HG03378 (cell line): Measurements from ENCODE around the gene KRTAP10-2.

Experiments
- ATAC-seq: cut with Tn5 transposase; IDR thresholded peaks from one replicate; pipeline ENCODE4 v1.9.1; 2021; ENCODE audit warnings: mild to moderate bottlenecking, moderate library complexity; ENCODE audit not compliant: unreplicated experiment

The KRTAP10-2 gene

DNA sequence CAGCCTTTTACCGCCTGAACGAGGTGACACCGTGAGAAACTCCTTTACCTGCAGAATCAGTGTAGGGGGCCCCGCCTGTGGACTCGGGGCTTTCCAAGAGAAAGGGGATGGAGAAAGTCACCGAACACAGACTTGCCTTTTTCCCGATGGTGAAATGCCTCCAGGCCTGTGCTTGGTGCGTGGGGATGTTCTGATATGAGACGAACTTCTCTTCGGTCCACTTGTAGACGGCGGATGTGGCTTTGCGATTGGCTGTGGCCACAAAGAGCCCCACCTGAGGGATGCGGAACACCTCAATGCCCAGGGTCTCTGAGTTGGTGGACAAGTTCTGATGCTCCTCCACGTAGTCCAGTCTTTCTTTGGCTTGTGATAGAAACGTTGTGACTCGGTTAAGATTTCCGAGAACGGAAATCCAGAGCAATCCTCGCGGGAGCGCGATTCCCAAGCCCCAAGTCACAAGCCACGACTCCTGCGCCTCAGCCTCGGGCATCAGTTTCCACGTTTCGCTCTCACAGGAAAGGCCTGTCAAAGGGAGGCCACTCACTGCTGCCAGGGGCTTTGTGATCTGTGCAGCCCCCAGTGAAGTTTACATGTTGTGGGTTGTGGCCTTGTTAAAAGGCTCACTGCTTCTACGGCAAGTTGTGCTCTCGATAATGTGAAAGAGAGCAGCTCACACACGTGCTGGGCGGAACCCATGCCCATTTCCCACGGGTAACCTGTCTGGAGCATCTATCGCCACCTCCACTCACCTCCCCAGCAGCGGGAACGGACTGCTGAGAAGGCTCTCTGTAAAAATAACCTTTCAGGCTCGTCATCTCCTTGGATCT, 23.9 kb downstream of the KRTAP10-2 start:
- ATAC-seq = no peak

DNA sequence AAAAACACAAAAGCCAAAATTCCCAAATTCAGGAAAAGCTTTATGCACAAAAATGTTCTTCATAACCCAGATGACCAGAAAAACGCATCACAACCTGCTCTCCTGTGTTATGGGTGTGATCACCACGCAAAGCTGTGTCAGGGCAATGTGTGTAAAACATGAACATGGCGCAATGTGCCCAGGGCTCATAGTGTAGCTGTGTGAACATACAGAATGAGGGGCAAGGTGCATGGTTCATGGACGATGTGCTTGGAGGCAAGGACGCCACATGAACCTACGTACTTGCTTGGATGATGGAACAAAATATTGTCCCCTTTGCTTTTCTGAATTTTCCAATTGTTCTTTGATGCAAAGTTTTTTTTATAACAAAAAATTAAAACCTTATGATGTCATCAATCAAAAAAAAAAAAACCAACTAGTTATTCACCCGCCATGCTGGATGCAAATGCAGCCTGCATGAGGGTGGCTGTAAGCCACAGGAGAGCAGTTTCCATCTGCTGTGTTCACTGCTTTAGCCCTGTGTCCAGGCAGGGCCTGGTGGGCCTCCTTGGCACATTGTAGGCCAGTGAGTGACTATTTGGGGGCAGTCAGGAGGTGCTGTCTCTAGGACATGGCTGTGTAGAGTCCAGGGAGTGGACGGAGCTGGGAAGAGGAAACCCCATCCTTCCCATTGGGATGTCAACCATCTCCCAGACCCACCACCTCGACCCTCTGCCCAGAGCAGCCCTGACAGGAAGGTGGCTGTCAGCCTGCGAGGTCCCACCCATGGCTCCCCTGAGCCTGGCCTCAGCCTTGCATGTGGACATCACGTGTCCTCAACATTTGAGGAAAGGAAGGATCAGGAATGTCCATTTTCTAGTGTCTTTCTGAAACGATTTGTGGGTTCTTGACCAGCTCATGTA, 25.0 kb downstream of the KRTAP10-2 start:
- no peak for ATAC-seq

DNA sequence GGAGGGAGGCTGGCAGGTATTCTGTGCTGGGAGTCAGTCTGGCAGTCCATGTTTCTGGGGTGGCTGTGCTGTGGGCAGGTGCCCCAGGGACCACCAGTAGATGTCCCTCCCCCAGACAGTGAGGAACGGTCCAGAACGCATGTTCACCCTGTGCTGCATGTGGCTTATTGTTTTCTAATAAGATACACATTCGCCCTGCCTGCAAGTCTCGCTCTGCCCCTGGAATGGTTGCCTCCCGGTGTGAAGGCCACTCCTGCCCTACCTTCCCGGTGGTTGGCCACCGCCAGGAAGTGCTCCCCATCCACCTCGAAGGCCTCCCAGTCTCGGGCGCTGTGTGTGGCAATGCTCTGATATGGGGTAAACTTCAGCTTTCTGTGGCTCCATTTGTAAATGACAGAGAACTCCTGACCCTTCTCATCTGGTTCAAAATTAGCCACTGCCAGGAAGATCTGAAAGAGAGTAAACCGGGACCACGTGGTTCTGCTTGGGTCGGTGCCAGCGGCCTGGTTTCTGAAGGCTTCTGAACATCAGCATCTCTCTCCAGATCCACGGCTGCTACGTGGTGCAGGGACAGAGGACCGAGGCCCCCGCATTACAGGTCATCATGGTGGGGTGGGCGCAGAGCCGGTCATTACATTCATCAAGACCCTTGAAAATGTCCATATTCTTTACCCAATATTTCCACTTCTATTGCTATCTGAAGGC, 25.8 kb downstream of the KRTAP10-2 start:
- ATAC-seq = no peak

DNA sequence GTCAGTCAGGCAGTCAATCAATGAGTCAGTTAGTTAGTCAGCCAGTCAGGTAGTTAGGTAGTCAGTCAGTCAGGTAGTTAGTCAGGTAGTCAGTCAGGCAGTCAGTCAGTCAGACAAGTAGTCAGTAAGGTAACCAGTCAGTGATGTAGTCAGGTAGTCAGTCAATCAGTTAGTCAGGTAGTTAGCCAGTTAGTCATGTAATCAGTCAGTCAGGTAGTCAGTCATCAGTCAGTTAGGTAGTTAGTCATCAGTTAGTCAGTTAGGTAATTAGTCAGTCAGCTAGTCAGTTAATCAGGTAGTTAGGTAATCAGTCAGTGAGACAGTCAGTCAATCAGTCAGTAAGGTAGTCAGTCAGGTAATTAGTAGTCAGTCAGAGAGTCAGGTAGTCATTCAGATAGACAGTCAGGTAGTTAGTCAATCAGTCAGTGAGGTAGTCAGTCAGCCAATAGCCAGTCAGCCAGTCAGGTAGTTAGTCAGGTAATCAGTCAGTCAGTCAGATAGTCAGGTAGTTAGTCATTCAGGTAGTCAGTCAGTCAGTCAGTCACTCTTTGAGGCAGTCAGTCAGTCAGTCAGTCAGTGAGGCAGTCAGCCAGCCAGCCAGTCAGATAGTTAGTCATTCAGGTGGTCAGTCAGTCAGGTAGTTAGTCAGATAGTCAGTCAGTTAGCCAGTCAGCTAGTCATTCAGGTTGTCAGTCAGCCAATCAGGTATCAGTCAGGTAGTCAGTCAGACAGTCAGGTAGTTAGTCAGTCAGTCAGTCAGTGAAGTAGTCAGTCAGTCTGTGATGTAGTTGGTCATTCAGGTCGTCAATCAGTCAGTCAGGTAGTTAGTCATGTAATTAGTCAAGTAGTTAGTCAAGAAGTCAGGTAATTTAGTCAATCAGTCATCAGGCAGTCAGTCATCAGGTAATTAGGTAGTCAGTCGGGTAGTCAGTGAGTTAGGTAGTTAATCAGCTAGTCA, 26.6 kb downstream of the KRTAP10-2 start:
- ATAC-seq = no peak

DNA sequence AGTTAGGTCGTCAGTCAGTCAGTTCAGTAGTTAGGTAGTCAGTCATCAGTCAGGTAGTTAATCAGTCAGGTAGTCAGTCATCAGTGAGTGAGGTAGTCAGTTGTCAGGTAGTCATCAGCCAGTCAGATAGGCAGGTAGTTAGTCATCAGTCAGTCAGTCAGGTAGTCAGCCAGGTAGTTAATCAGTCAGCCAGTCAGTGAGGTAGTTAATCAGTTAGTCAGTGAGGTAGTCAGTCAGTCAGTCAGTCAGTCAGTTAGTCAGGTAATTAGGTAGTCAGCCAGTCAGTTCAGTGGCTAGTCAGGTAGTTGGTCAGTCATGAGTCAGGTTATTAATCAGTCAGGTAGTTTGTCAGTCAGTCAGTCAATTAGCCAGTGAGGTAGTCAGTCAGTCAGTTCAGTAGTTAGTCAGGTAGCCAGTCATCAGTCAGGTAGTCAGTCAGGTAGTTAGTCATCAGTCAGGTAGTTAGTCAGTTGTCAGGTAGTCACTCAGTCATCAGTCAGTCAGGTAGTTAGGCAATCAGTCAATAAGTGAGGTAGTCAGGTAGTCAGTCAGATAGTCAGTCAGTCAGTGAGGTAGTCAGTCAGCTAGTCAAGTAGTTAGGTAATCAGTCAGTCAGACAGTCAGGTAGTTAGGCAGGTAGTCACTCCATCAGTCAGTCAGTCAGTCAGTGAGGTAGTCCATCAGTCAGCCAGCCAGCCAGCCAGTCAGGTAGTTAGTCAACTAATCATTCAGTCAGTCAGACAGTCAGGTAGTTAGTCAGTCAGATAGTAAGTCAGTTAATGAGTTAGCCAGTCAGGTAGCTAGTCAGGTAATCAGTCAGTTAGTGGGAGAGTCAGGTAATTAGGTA, 27.5 kb downstream of the KRTAP10-2 start:
- ATAC-seq = no peak

DNA sequence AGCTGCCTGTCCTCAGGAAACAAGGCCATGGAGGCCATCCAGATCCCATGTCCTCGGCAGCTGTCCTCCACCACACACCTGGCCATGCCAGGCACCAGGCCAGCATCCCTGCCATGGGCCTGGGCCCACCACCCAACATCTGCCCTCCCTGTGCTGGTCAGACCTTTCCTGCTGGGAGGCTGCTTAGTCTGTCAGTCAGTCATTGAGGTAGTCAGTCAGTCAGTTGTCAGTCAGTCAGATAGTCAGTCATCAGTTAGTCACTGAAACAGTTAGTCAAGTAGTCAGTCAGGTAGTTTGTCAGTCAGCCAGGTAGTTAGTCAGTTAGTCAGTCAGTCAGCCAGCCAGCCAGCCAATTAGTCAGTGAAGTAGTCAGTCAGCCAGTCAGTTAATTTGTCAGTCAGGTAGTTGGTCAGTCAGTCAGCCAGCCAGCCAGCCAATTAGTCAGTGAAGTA, 28.5 kb downstream of the KRTAP10-2 start:
- no peak for ATAC-seq

DNA sequence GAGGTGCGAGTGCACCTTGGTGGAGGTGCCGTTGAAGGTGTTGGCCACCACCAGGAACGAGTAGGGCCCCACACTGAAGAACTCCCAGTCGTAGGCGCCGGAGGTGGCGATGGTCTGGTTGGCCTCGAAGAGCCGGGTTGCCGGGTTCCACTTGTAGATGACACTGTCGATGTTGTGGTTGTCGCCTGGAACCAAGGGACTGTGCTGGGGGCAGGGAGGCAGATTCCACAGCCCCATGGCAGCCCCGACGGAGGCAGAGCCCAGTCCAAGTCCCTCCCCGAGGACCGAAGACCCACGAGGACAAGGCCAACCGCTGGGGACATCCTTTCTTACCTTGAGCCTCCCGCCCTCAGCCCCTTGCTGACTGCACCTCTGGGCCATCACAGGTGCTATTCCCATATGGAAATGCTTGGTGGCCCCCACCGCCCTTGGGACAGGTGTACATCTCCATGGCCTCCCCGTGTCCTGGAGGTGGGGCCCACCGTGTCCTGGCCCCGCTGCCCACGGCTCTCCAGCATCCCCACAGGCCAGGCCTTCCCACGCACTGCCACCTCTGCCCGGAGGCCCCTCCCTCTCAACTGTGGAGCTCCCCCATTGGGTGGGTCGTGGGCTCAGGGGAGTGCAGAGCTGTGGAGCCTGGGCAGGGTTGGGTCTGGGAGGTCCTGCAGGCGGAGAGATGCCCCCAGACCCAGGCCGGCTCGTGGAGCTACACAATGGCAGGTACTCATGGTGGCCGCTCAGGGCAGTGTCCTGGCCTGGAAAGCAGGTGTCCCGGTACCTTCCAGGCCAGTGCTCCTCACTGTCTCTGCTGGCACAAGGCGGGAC, 29.2 kb downstream of the KRTAP10-2 start:
- no peak for ATAC-seq

DNA sequence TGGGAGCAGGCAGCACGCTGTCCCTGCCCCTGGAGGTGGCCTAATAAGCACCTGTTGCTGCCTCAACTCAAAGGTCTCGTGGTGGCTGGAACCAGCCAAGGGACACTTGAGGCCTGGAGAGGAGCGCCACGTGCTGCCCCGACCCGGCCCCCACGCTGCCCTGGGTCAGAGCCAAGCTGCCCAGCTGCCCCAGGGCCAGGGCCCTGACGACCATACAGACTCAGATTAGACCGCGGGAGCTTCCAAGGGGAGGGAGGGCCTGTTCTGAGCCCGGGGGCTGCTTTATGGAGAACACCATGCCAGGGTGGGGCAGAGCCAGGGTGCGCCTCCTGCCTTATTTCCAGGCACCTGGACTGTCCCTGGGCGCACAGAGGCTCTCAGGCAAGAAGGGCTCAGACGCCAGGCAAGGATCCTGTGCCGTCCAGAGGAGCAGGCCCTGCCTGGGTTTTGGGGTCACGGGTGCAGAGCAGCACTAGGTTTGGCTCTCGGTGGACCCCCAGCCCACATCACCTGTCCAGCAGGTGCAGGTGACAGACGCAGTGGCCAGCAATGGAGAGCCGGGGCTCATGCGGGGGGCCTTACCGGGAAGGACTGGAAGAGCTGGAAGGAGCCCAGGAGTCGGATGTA, 29.9 kb downstream of the KRTAP10-2 start:
- ATAC-seq = no peak

DNA sequence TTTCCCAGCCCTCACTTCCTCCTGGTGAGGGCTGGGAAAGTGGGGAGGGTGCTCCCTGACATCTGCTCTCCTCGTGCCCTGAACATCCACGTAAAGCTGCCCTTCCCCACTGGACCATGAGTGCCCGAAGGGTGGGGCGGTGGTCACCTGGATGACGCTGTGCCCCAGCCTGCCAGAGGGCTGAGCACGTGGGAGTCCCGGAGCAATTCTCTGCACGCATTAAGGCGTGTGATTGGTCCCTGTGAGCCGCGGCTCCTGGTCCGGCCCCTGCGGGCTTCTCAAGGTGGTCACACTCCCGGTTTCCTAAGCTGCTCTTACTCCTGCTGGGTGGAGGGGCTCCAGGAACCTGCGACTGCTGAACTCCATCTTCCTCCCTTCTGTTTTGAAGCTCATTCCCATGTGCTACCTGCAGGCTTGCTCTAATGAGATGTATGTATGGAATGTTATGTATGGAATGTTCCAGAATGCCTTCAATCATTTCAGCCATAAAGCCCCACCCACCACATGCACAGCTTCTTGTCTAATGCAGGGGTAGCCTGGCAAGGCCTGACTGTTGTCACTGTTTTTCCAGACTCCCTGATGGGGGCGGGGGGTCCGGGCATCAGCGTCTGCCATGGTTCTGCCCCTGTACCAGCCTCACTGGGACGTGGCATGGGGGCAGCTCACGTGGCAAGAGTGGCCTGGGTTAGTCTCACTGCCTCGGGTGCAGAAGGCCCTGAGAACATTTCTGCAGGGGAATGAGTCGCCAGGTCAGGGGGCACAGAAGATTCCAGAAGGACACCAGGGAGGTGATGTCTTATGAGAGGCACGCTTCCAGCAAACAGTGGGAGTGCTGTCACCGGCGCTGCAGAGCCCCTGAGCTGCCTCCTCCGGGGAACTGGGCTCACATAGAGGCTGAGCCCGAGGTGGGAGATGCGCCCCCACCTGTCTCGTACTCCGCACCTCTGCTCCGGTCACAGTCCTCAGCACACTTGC, 30.7 kb downstream of the KRTAP10-2 start:
- ATAC-seq = no peak

DNA sequence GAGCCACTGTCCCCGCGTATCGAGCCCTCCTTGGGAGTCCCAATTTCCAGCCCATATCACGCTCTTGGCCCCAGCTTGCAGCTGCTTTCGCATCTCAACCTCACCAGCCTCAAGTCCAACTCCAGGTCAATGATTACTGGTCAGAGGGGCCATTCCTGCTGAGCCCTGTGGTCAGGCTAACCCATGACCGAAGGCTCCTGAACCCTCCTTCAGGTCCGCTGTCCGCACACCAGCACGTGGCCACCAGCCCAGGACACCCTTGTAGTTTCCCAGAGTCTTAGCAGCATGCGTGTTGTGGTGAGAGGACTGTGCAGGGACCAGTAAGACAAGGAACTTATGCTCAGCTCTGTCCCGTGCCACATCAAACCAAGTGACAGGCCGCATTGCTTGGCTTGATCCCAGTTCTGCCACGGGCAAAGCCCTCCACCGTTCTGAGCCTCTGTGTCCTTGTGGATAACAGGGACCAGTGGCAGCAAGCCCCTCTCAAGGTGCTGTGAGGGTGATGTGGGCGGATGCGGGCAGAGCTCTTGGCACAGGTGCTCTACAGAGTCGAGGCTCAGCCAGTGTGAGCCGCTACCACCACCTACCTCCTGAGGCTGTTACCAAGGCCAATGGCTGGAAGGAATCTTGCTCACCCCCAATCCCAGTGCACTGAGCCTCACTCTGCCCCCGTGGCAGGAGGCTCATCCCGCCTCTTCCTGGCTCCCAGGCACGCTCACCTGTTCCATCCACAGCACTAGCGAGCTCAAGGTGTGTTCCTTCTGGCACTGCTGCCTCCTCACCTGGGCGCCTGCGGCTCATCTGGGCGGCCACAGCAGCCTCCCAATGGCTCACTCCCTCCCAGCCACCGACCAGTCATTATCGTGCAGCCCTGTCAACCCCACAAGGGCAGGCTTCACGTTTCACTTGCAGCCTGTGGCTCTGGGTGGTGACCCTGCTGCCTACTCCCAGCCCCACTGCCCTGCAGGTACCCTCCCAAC, 31.7 kb downstream of the KRTAP10-2 start:
- ATAC-seq = no peak

DNA sequence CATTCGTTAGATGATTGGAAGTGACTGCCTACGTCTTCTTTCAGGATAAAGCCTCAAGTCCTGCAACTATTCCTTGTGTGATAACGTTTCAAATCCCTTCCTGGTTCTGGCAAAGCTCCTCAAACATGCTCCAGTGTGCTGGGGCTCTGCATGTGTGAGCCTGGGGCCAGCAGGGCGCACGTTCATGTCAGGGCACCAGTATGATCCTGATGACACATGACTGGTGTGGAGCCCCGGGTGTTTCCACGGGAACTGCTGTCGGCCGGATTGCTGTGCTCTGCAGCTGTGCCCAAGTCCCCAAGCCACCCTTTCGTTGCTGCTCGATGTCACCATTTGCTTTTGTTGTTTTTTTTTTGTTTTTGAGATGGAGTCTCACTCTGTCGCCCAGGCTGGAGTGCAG, 32.6 kb downstream of the KRTAP10-2 start:
- no peak for ATAC-seq

DNA sequence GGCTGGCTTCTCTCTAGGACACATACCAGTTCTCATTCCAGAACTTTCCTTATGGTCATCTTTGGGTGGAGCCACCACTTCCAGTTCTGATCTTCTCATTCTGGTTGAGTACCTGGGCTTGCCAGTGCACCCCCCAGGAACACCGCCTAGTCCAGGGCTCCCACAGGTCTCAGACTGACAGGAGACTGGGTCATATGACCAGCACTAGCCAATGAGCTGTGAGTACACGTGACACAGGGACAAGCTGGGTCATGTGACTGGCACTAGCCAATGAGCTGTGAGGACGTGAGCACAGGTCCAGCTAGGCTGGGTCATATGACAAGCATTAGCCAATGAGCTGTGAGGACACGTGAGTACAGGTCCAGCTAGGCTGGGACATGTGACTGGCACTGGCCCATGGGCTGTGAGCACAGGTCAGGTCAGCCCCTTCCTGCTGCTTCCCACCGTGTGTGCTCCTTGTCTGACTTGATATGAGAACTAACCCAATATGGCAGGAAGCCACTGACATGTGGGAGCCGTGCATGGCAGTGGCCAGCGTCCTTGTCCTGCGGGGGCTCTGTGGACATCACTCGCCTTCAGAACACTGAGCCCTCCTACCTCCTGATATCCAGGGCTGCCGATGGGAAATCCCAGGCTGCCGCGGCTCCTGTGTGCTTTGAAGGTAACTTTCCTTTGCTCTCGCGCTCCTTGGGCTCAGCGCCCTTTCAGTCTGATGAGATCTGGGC, 34.0 kb downstream of the KRTAP10-2 start:
- ATAC-seq = no peak

DNA sequence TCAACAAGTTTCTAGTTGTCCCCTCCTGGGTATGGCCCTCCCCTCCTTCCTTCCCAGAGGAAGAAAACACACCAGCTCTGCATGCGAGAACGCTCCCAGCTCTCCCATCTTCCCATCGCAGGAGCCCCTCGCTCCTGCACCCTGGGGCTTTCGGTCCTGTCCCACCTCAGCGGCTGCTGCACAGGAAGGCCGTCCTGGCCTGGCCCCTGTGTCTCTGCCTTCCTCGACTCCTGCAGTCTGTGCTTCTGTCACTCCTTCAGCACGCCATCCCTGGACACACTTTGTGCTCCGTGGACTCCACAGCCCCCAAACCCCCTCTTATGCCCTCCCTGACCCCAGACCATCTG, 34.5 kb downstream of the KRTAP10-2 start:
- ATAC-seq = no peak

DNA sequence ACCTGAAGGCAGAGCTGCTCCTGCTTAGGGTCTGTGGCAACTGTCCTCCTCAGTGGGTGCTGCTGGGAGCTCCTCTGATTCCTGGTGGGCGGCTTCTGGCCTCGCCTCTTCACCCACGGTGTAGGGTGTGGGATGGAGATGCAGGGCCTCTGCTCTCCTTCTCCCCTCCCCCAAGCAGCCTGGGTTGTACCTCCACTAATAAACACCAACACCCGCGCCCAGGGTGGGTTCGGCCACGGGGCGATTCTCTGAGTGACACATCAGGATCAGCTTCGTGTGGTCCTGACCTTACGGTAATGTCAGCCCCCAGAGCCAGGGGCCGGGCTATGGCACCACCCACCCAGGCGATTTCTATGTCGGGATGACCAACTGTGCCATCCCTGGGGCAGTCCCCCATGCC, 35.0 kb downstream of the KRTAP10-2 start:
- ATAC-seq = no peak
